Stomach (tissue), 4 donors: ENCODE results near the gene ABCA1.
A peak's percentile ranks its signal among the peaks of the same experiment; 100 is the strongest.

Experiments used
- EP300 ChIP-seq: sonication (generic); formaldehyde crosslinking; IDR thresholded peaks from one replicate; pipeline ENCODE4 v1.6.1; 2017; ENCODE audit warnings: antibody characterized with exemption
- POLR2A ChIP-seq, 4 donors: fragments of 450-650 bp; IDR thresholded peaks; one replicate each; pipeline ENCODE4 v1.6.1; 2016; ENCODE audit warnings: antibody characterized with exemption in 4 of 4, control low read depth in 2 of 4, mild to moderate bottlenecking in 1 of 4, moderate library complexity in 1 of 4
- POLR2AphosphoS5 ChIP-seq, 3 donors: sonication (generic); formaldehyde crosslinking; IDR thresholded peaks; one replicate each; pipeline ENCODE4 v1.6.1; 2016; ENCODE audit warnings: antibody characterized with exemption in 3 of 3
- TF ChIP-seq, protein P1 (sequence below), 7 experiments: fragments of 450-650 bp in 4 of 7; fragments of 200-600 bp in 3 of 7; sonication (generic) in 3 of 7; IDR thresholded peaks; one replicate each; pipeline ENCODE4 v1.5.1; 2016 to 2019; ENCODE audit warnings: antibody characterized with exemption in 7 of 7, control low read depth in 2 of 7, mild to moderate bottlenecking in 1 of 7

DNA sequence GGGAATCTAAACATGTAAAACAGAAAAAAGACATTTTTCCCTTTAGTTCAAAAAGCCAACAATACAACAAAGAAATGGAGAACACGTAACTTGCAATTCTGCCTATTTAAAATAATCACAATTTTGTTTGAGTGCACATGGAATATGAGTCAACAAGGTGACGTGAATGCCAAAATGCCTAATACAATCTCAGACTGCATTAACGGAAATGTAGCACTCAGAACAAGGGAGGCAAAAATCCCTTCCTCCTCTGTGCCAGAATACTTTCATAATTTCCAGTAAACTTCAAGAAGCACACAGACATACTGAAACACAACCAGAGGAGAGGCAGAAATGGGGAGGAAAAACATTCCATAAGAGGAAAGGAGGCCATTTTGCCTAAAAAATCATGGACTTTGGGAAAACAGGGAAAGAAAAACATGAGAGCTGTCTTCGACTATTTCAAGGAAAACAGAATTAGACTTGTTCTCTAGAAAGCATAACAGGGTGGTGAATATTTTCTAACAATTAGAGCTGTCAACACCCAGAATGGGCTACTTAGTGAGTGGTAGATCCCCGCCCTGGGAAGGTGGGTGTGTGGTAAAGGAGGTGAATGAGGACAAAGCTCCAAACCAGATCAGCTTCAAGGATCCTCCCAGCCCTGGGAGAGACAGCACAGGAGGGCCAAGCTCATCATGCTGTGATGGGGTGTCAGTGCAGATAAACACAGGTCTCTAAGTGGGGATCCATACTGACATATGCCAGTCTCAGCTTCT lies 48.2 kb downstream of the ABCA1 start:
- TF ChIP-seq POLR2AphosphoS5 (IDR thresholded peaks at IDR 0.05) (peak in 1 of 3 donors; percentile 84), POLR2A (IDR thresholded peaks at IDR 0.05) (no peak), EP300 (no peak)
- TF ChIP-seq, protein P1, sequence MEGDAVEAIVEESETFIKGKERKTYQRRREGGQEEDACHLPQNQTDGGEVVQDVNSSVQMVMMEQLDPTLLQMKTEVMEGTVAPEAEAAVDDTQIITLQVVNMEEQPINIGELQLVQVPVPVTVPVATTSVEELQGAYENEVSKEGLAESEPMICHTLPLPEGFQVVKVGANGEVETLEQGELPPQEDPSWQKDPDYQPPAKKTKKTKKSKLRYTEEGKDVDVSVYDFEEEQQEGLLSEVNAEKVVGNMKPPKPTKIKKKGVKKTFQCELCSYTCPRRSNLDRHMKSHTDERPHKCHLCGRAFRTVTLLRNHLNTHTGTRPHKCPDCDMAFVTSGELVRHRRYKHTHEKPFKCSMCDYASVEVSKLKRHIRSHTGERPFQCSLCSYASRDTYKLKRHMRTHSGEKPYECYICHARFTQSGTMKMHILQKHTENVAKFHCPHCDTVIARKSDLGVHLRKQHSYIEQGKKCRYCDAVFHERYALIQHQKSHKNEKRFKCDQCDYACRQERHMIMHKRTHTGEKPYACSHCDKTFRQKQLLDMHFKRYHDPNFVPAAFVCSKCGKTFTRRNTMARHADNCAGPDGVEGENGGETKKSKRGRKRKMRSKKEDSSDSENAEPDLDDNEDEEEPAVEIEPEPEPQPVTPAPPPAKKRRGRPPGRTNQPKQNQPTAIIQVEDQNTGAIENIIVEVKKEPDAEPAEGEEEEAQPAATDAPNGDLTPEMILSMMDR (IDR thresholded peaks at IDR 0.05) = no peak
